HG03025 (cell line): ENCODE measurements around the gene EIF4E.
"Not testable (repeated sequence)": the region's sequence is repeated elsewhere in the genome, so short reads cannot be mapped to it uniquely, and the experiment has no call there.

Experiments
- ATAC-seq: cut with Tn5 transposase; IDR thresholded peaks from one replicate; pipeline ENCODE4 v1.9.1; 2021; ENCODE audit warnings: mild to moderate bottlenecking, moderate library complexity; ENCODE audit not compliant: unreplicated experiment, low FRiP score

EIF4E gene

DNA sequence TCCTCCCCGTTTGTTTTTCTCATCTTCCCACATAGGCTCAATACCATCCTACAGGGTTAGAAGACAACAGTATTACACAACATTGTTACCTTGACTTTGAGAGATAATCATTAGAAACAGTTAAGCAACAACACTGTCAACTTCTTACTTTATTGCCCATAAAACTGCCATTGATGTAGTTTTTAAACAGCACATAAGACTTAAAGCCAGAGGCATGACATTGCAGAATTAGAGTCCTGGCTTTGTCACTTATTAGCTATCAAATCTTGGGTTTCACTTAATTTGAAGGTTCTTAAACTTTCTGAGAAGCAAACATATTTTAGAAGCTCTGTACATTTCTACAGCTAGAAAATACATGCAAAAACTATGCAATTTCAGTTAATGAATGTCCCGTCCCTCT is 41.8 kb downstream of the EIF4E start:
- ATAC-seq: no peak

DNA sequence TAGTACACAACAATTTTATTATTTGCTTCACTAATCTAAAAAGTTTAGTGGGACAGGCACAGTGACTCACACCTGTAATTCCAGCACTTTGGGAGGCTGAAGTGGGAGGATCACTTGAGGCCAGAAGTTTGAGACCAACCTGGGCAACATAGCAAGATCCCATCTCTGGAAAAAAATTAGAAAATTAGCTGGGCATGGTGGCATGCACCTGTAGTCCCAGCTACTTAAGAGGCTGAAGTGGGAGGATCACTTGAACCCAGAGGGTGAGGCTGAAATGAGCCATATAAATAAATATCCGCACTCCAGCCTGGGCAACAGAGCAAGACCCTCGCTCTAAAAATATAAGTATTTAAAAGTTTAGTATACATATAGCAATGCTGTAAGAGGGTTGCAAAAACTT is 42.6 kb downstream of the EIF4E start:
- not testable (repeated sequence) for ATAC-seq

DNA sequence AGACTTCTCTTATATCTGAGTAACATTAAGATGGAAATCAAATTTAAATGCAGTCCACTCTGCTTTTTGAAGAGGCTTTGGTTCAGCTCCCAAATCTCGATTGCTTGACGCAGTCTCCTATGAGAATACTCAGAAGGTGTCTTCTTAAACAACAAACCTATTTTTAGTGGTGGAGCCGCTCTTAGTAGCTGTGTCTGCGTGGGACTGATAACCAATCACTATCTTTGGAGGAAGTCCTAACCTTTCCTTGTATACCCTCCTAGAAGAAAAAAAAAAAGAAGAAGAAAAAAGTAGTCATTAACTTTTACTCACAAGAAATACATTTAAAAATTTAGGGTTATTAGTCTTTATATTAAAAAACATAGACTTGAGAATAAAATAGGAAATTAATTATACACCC is 48.0 kb downstream of the EIF4E start:
- ATAC-seq: not testable (repeated sequence)

DNA sequence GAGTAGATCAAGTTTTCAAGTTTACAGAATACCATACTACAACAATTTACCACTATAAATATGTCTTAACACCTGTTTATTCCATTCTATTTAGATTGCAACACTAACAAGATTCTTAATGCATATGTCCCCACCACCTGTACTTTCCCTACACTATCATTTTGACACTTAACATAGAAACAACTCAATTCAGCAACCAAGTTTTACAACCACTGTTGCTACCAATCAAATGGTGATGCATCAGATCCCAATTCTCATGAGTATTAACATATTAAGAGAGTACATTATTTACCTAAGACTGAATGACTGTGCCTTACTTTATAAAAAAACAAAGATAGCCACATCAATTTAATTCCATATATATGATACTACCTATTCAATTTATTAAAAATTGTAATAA is 49.4 kb downstream of the EIF4E start:
- ATAC-seq: no peak

DNA sequence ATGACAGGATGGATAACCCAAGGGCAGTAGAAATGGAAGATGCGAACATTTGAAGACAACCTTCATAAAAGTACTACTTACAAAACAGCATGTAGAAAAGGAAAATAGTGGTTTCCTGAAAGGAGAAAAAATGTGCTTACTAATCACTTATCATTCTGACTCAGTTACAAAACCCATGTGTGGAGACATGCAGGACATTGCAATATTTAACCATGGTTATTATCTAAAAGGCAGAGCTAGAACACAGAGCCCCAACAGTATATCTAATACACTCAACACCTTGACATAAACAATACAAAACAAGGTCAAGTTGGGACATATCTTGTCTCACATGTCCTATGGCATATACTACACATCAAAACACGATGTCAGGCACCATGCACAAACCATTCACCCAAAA is 55.9 kb downstream of the EIF4E start:
- no peak for ATAC-seq

DNA sequence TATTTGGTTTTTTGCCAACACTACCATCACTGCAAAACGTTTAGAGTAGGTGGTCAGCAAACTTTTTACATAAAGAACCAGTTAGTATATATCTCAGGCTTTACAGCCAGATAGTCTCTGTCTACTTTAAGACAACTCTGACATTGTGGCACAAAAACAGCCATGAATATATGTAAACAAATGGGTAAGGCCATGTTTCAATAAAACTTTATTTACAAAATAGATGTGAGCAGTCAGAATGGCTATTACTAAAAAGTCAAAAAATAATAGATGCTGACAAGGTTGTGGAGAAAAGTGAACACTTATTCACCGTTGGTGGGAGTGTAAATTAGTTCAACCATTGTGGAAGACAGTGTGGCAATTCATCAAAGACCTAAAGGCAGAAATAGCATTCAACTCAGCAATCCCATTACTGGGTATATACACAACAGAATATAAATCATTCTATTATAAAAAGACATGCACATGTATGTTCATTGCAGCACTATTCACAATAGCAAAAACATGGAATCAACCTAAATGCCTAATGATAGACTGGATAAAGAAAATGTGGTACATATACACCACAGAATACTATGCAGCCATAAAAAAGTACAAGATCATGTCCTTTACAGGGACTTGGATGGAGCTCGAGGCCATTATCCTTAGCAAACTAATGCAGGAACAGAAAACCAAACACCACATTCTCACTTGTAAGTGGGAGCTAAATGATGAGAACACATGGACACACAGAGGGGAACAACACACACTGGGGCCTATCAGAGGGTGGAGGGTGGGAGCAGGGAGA is 56.6 kb downstream of the EIF4E start:
- ATAC-seq: not testable (repeated sequence)

DNA sequence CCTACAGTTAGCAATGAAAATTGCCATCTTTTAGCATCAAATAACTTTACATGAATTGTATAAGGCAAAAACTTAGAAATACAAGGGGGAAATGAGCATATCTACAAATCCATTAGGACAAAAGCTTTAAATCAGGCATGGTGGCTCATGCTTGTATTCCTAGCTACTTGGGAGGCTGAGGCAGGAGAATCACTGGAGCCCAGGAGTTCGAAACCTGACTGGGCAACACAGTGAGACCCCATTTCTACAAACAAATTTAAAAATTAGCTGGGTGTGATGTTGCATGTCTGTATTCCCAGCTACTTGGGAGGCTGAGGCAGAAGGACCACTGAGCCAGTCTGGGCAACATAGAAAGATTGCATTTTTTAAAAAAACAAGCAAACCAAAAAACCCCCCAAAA is 61.3 kb downstream of the EIF4E start:
- ATAC-seq: no peak

DNA sequence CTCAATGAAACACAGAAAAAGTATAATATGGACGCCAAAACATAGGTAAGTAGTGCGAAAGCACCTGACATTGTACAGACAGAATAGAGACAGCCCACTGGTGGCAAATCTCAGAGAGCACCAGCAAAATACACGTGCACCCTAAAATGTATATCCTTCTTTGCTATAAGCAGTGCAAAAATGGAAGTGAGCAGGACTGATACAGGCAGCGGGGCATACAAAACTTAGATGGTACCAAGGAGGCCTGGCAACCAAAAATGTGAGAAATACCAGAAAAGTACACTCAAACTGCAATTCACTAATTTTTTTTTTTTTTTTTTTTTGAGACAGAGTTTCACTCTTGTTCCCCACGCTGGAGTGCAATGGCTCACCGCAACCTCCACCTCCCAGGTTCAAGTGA is 63.9 kb downstream of the EIF4E start:
- no peak for ATAC-seq

DNA sequence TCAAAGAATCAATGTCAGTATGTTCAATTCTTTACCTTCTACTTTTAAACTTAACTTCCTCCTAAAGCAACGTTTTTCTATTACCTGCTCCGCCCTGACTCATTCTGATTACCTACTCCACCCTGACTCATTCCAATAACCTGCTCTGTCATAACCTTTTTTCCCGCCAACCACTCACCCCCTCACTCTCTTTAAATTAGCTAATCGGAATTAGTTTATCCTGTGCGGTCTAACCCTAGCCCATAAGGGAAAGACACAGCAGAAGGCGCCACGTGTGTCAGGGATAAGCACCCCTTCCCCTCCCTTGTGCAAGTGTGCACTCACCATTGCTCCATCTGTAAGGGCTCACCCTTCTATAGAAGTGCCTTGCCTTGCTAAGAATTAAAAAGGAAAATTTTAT is 64.4 kb downstream of the EIF4E start:
- ATAC-seq: no peak

DNA sequence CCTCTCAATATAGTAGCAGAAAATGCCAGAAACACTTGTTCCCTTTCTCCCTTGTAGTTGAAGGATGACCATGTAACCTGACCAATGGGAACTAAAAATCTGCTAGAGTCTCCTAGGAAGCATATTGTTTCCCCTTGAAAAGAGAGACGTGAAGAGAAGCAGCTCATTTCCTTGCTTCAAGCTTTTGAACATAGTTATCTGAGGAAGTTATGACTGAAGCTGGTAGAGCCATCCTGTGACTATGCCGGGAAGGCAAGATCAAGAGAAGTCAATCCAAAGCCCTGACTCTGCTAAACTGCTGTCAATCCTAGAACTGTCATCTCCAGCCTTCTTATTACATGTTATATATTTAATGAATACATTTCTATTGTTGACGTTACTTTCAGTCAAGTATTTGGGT is 66.6 kb downstream of the EIF4E start:
- ATAC-seq: no peak

DNA sequence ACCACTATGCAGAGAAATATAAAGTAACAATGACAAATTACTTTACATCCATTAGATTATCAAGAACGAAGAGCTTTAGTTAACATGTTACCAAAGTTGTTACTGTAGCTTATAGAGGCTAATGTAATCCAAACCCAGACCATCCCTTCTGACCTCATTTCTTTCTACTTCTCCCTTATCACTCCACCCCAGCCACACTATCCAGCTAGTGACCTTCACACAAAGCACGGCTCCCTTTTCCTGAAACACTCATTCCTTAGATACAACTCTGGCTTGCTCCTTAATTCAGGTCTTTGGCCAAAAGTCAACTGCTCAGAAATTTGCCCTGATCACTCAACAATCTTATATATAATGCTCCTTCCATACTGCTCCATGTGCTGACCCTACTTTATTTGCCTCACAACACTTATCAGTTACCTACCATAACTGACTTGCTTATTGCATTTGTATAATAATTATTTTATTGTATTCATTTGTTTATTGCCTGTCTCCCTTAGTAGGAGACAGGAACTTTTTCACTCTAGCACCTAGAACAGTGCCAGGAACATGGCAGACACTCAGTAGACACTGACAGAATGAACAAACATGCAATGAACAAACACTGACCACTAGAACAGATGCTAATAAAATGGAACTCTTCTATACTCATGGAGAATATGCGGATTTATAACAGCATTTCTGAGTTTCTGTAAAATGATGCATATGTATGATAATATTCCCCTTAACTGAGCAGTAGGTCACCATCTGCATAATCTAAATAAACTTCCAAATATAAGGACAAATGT is 67.6 kb downstream of the EIF4E start:
- no peak for ATAC-seq

DNA sequence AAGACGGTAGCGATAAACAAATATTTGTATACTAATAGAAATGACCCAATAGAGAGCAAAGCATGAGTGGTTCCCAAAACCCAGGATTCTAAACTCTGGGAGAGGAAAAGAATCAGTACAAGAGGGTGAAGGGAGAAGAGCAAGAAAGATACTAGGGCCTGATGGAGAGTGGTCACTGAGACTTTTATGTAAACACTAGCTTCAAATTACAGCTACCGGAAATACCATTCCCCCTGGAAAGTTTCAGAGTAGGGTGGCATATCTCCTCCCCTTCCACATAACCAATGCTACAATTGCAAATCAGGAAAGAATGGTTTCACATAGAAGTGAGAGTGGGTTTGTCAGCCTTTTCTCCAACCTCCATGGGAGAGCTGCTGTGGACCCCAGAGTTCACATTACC is 77.1 kb downstream of the EIF4E start:
- ATAC-seq: no peak

DNA sequence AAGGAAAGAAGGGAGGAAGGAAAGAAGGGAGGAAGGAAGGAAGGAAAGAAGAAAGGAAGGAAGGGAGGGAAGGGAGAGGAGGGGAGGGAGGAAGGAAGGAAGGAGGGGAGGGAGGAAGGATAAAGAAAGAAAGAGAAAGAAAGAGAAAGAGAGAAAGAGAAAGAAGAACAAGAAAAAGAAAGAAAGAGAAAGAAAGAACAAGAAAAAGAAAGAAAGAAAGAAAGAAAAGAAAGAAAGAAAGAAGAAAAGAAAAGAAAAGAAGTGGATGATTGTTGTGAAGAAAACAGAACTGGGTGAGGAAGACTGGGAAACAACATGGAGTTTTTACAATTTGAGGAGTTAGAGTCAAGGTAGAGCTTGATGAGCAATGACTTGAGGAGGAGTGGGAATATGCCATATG is 78.0 kb downstream of the EIF4E start:
- no peak for ATAC-seq

DNA sequence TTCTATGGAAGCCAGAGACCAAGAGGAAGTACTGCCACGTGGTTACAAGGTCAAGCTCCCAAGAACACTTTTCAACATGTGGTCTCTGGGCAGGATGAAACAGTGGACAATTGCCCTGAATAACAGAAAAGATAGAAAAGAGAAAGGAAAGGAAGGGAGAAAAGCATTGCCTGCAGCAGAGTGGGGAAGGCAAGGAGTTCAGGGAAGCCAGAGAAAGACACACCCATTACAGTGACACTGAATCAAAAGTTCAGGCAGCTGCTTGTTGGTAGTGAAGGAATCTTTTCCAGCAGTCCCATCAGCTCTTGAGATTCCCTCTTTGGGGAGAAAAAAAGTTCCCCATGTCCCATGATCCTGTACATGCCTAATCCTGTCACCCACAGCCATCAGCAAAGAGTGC is 80.5 kb downstream of the EIF4E start:
- ATAC-seq: no peak

DNA sequence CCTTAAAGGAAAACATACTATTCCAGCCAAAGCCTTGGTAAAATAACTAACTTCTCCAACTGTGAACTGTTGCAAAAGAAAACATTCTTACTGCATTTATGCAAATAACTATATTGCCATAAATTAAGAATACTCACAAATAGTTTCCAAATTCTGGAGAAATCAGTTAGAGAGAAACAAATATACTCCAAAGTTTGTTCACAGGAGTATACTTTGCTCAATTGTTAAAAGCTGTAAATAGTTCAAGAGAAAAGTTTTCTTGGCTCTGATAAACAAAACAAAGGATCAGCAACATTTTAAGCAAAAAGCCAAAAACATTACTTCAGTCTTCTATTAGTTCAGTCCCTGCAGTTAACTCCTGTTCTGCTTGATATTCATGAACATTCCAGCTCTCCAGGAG is 83.0 kb downstream of the EIF4E start:
- no peak for ATAC-seq

DNA sequence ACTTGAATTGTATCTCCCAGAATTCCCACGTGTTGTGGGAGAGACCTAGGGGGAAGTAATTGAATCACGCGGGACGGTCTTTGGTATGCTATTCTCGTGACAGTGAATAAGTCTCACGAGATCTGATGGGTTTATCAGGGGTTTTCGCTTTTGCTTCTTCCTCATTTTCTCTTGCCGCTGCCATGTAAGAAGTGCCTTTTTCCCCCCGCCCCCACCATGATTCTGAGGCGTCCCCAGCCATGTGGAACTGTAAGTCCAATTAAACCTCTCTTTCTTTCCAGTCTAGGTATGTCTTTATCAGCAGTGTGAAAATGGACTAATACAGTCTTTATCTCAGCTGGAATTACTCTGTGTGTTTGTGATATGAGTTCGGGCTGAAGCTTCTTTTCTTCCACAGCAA is 86.0 kb downstream of the EIF4E start:
- not testable (repeated sequence) for ATAC-seq

DNA sequence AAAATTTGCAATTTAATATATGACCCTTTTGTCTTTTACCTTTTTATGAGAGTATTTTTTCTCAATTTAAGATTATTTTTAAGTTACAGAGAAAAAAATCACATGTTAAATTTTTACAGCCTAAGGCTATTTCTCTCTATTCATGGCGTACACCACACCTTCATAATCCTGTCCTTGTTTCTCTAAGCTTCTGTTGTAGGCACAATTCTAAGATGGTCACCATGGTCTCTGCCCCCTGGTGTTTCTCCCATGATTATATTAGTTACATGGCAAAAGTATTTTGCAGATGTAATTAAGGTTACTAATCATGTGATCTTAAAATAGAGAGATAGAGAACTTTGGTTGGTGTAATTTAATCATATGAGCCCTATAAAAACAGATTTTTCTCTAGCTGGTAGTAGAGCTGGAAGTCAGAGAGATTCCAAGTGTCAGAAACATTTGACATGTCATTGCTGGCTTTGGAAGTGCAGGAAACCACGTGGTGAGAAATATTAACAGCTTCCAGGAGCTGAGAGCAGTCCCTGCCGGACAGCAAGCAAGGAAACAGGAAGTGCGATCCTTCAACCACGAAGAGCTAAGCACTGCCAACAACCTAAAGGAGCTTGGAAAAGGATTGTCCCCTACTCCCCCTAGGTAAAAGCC is 89.8 kb downstream of the EIF4E start:
- no peak for ATAC-seq

DNA sequence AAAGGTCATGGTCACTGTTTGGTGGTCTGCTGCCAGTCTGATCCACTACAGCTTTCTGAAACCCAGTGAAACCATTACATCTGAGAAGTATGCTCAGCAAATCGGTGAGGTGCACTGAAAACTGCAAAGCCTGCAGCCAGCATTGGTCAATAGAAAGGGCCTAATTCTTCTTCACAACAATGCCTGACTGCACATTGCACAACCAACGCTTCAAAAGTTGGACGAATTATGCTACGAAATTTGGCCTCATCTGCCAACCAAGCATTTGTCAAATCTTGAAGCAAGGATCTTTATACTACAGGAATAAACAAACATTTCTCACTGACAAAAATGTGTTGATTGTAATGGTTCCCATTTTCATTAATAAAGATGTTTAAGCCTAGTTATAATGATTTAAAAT is 90.4 kb downstream of the EIF4E start:
- no peak for ATAC-seq

DNA sequence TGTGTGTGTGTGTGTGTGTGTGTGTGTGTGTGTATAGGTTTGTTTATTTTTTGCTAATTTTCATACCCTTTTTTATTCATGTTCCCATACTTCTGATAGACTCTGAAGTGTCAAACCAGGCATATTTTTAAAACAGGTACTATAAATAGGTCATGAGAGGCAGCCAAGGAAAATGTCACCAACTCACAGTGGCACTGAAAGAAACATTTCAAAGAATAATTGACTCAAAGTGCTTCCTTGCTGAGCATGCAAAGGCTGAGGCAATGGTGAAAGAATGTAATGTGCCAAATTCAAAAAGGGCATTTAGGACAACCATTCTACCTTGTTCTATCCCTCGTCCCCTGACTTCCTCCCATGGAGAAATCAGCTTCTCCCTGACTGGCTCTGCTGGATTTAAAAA is 95.5 kb downstream of the EIF4E start:
- ATAC-seq: no peak

DNA sequence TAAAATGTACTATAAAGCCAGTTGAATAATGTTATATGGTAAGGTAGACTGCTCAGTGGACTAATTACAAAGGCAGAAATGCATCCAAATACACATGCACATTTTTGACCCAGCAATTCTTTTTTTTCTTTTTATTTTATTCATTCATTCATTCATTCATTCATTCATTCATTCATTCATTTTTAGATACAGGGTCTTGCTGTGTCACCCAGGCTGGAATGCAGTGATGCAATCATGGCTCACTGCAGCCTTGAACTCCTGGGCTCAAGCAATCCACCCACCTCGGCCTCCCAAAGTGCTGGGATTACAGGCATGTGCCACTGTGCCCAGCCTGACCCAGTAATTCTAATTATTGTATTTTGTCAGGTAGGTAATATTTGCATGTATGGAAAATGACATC is 97.9 kb downstream of the EIF4E start:
- ATAC-seq: not testable (repeated sequence)
